GM19240 (cell line): ENCODE measurements around the gene TAPT1.
"Not testable (repeated sequence)": the region's sequence is repeated elsewhere in the genome, so short reads cannot be mapped to it uniquely, and the experiment has no call there.

Experiments
- DNase-seq: peaks from one replicate; pipeline ENCODE4 v3.0.0; 2011; ENCODE audit warnings: low spot score; ENCODE audit not compliant: insufficient read length

Gene TAPT1, protein sequence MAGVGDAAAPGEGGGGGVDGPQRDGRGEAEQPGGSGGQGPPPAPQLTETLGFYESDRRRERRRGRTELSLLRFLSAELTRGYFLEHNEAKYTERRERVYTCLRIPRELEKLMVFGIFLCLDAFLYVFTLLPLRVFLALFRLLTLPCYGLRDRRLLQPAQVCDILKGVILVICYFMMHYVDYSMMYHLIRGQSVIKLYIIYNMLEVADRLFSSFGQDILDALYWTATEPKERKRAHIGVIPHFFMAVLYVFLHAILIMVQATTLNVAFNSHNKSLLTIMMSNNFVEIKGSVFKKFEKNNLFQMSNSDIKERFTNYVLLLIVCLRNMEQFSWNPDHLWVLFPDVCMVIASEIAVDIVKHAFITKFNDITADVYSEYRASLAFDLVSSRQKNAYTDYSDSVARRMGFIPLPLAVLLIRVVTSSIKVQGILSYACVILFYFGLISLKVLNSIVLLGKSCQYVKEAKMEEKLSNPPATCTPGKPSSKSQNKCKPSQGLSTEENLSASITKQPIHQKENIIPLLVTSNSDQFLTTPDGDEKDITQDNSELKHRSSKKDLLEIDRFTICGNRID

DNA sequence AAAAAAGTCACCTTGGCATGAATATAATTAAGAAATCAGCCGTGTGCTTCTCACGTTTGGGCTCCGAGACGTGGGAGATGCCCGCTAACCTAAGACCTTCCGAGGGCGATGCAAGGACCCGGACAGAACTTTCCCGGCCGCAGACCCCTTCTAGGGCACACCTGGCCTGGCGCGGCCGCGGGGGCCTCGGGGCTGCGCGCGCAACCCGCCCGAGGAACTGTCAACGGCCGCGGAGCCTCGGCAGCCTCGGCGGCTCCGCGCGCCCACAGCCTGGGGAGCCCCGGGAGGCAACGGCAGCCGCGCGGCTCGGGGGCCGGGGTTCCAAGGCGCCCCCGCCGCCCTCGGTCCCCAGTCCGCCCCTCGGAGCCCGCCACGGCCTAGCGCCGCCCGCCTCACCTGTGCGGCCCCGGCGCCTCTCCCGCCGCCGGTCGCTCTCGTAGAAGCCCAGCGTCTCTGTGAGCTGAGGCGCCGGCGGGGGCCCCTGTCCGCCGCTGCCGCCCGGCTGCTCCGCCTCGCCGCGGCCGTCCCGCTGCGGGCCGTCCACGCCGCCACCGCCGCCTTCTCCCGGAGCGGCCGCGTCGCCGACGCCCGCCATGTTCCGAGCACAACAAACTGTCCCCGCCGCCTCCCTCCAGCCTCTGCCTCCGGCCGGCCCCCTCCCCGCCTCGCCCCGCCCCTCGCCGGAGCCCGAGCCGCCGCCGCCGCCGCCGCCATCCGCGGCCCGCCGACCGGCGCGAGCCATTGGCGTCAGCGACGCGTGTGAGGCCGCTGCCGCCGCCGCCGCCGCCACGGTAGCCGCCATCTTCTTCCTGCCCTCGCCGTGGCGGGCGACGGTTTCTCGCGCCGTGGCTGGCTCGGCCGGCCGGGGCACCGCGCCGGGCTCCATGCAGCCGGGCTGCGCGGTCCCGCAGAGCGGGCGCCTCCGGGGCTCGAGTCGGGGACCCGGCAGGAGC, at the start of gene TAPT1:
TSS of gene TAPT1 (minus strand) at position 609 of the 953 bp plus-strand sequence. CDS start at position 595, 14 bp downstream.
- peak; percentile 53 for DNase-seq

DNA sequence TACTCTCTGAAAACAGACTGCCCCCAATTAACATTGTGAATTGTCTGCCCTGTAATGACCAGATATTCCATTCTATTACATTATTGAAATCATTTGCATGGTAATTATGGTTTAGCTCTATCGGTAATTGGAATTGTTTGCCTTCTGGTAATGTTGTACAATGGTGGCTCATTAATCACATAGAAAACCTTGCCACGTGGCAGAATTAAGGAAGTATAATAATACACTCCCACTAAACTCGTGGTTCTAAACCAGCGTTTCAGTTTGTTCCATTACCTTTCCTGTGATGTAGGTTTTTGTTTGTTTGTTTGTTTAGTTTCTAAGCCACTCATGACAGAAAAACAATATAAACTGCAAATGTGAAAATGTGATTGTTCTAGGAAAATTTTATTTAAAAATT, 45.1 kb upstream of the TAPT1 start:
- no peak for DNase-seq

DNA sequence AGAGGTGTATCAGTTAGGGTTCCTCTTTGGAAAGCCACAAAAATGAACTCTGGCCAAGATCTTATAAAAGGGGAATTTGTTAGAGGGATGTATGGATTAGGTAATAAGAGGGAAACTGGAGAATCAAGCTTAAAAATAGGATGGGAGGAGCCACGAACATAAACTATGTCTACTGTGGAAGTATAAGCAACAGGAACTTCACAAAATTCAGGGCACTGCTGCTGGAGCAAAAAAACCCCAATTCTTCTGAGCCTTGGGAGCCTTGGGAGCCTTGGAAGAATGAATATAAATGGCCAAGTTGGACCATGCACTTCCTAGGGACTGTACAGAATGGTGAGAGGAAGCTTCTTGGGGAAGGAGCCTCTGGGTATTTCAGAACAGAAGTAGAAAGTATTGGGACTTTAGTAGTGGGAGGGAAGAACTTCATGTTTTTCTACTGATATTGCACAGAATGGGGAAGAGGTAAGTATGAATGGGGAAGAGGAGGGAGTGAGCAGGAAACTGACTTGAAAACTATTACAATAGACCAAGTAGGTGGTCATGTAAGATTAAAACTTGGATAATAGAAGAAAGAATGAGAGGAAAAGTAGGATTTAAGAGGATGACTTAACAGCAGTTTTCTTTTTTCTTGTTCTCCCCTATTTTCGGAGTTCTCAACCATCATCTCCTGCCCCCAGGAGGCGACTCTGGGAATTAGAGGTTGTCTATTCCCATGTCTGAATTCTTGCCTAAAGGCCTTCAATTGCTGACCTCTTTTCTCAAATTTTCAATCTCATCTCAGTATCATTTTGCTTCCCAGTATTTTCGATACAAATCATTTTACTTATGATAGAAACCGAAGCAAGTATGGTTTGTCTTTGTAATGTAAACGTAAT, 44.4 kb upstream of the TAPT1 start:
- DNase-seq = no peak

DNA sequence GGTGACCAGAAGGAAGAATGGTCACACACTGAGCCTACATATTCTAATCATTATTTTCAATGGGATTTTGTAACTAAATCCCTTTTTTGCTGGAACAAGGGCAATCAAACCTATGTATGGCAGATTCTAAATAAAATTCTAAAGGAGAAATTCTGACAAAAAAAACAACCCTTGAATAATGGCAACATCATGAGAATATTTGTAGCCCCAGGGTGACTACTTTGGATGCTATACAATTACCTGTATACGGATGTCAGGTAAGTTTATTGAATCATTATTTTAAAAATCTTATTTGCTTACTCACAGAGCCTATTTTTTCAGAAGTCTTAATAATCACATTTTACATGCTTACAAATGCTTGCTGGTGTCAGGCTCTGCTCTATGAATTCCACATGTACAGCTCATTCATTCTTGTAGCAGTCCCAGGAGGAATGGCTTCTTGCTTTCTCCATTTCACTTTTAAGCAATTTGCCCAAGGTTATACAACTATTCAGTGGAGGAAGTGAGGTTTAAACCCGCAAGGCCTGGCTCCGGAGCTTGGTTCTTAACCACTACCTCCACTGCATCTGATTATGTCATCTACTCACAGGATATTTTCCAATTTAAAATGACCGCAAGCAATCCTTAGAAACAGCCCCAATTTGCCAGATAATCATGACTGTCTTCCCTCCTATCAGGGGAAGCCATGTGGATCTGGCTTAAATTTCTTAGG, 43.6 kb upstream of the TAPT1 start:
- DNase-seq = not testable (repeated sequence)

DNA sequence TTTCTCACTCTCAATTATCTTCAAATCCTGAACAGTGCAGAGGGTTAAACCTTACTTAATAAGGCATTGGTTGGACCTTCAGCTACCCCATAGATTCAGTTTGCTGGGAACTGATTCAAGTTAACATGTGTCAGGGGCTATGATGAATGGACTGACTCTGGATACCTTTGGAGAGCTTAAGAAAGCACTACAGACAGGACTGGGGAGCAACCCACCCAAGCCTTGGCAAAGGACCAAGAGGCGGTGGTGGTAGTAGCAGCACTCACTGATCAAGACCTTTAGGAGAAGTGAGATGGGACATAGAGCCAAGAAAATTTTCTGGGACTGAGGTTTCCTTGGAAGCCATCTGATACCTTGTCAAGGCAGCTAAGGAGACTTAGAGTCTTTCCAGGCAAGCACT, 43.0 kb upstream of the TAPT1 start:
- no peak for DNase-seq

DNA sequence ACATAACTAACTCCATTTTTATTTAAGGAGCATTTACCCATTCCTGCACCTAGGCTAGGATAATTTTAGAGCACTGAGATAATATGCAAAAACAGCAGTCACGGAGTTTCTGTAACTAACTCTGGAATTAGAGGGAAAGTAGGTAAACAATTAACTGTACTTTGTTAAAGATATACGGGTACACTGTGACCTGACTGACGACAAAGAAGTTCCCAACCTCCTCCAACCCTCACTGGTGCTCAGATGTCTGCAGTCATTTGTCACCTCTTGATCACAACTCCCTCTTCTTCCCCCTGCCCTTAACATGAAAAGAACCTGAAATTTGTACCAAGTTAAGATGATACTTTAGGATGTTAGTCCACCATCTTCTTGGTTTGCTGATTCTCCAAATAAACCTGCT, 42.0 kb upstream of the TAPT1 start:
- DNase-seq = no peak

DNA sequence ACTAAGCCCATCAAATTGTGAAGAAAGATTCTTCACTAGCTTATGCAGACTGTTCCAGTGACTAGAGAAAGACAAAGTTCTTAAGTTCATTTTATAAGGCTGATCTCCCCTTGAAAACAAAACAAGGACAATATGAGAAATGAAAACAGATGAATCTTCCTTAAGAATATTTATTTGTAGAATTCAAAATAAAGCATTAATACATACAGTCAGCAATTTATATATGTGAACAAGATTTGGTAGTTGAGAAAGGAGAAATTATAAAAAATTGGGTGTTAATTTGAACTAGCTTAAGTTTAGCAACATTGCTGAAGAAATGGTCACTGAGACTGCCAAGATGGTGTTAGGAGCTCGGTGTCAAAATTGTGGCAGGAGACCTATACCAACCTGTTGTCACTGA, 41.4 kb upstream of the TAPT1 start:
- DNase-seq = no peak

DNA sequence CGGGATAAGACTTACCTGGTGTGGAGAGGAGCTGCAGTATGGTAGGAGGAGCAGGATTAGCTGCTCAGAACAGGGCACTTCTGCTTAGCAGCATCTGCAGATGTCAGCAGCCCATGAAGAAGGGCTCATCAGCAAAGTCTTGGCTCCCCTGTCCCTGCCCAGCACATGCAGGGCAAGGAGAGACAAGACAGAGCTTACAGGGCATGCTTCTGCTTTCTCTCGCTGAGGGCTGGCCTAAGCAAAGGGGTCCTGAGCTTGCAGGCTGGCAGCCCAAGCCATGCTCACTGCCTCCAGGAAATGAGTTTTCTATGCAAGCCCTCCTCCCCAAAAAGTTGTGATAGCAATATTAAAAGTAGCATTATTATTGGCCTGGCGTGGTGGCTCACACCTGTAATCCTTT, 39.5 kb upstream of the TAPT1 start:
- DNase-seq = no peak

DNA sequence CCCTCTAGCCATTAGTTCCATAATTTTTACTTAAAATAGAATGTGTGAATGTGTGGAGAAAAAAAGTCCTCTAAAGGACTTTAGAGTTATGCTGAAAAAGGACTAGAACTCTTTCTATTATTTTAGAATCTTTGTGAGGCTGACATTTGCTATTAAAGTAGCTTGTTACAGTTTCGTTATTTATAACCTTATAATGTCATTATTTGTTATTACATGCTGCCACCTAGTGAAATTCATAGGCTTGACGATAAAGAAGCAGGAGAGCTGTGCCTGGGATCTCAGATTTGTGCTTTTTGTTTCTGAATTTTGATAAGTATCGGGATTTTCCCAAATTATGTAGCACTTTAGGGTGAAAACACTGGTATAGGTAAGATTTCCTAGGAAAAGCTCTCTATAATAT, 38.5 kb upstream of the TAPT1 start:
- no peak for DNase-seq

DNA sequence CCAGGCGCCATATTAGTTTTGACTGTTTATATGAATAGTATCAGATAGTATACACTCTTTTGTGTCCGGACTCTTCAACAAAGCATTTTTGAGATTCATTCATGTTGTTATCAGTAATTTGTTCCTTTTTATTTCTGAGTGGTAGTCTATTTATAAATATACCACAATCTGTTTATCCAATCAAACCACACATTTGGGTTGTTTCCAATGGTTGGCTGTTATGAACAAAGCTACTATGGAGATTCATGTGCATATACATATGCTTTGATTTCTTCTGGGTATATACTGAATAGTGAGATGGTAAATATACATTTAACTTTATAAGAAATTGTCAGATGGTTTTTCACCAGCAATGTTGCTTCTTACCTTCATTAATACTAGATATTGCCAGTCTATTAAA, 36.8 kb upstream of the TAPT1 start:
- no peak for DNase-seq

DNA sequence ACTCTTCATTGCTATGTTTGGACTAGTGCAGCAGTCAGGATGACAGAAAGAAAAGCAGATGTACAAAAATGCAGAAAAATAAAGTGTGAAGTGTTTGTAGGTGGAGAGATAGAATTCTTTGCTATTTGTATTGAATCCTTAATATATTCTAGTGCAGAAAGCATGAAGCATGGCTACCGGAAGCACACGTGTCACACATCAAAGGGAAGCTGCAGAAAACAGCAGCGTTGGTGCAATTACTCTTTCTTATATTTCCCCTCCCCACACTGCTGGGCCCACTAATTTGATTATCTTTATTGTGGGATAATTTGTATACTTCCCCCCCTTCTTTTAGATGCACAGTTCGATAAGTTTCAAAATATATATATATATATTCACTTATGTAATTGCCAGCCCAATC, 35.9 kb upstream of the TAPT1 start:
- DNase-seq = no peak

DNA sequence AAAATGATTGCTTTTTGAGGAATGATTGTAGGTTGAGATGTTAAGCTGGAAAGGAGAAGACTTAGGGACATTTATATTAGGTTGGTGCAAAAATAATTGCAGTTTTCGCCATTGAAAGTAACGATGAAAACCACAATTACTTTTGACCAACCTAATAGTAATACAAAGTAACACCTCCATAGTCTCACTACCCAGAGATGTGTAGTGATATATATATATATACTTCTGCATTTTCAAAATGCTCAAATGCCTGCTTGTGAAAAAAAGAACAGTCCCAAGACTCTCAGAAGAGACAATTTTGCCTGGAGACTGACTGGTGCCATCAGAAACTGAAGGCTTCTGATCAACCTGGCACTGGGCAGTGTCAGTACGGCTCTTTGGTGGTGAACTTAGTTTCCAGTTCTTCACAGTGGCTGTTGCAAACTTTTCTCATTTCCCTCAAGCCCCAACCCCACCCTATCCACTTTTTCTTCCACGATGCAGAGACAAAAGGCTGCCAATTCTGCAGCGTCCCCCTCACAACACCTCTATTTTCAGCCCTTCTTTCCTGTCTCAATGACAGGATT, 35.1 kb upstream of the TAPT1 start:
- DNase-seq = no peak

DNA sequence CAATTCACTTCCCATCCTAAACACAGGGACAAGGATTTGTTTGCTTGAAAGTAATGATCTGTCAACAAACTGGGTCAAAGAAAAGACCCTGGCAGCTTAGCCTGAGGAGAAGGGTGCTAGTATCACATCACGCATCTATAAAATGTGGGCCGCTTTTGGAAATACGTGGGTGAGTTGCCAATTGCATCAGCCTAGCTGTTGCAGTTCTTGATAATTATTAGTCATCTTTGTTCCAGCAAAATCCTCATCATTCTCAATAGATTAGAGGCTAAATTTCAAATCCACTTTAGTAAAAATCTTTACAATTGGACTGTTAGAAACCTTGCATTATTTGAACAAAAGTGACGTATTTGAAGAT, 33.6 kb upstream of the TAPT1 start:
- DNase-seq = no peak

DNA sequence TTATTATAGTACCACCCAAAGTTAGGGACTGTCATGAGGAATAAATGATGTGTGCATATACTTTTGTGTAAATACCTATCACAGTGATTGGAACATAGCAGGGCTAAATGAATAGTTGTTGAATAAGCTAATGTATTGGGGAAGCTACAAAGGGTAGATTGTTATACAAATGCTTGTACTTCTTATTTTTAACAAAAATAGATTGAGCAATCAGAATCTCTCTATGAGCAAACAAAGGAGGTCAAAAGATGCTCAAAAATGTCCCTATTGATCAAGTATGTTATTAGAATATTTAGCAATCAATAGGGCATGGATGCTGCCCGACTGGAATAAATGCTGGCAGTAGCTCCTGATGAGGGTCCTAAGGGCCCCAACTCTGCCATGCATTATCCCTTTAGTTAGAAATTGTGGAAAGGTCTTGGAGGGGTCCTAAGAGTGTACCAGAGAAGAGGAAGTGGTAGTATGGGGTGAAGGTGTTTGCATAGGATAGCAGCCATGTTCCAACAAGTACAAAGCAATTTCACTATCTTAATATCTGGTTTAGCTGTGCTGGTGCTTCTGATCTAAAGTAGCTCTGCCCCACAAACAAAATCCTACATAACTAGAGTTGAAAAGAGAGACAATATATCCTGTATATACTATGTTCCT, 33.1 kb upstream of the TAPT1 start:
- DNase-seq = no peak

DNA sequence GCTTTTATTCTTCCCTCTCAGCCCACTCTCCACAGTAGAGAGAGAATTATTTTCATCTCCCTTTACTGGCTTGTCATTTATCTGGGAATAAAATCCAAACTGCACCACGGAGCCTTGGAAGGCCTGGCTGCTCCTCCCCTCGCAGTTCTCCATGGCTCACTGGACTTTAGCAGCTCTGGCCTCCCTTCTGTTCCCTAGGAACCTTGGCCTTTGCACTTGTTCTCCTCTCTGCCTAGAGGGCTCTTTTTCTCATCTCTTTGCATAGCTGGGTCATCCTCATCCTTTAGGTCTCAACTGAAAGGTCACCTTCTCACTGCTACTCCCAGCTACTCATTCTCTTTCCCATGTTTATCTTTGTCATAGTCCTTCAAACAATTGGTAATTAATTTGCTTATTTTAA, 31.3 kb upstream of the TAPT1 start:
- no peak for DNase-seq

DNA sequence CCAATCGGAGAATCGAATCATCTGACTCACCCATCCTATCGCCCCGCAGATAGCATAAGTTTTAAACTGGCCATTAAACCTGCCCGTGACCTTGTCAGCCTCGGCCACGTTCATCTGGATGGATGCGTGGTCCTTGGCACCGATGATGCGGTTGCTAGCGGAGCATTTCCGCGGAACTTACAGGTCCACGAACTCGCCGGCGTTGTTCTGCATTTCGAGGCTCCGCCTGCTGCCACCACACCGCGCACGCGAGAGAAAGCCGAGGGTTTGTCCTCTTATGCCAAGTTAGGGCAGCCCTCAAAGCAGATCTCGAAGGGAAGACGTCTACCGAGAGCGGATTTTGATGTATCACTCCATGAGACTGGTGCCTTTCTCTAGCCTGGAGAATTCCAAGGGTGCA, 30.1 kb upstream of the TAPT1 start:
- no peak for DNase-seq

DNA sequence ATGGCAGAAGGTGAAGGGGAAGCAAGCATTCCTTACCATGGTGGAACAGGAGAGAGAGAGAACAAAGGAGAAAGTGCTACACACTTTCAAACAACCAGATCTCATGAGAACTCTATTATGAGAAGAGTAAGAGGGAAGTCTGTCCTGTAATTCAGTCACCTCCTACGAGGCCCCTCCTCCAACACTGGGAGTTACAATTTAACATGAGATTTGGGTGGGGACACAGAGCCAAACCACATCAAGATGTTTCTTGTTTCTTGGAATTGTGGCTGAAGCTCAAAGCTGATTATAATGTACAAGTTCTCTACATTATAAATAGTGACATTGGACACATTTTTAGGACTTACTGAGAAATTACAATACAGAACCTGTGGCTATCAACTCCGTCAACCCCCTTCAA, 29.5 kb upstream of the TAPT1 start:
- no peak for DNase-seq

DNA sequence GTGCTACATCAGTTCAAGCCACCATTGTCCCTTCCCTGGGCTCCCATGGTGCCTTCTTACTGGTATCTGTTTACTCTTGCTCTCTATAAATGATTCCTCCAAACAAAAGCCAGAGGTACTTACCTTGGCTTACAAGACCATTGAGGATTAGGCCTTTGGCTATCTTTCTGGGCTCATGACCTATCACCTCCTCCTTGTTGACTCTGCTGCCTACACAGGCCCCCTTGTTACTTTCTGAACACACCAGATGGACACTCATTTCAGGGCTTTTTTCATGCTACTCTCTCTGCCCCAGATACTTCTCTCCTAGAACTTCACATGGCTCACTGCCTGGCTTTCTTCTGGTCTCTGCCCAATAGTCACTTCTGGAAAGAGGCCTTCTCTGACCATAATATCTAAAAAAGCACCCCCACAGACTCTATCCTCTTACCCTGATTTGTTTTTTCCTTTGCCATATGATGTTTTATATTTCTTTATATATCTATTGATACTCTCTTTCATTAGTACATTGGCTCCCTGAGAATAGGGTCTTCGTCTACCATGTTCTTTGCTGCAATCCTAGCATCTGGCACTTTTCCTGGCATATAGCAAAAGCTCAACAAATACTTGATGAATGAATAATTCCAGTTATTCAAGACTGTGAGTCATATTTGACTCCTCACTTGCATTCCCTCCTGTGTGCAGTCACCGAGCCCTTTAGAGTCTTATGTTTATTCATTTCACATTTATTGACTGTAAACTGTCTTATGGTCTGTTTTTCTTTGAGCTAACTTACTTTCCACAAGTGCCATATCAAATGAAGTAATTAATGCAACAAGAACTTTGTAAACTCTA, 27.1 kb upstream of the TAPT1 start:
- DNase-seq = no peak
